Upper lobe of left lung (tissue), 4 donors: ENCODE measurements around the gene TOMM20.

ENCODE experiments used
- CTCF ChIP-seq, 6 experiments: fragments of 450-650 bp in 4 of 6; fragments of 200-600 bp in 2 of 6; sonication (generic) in 2 of 6; IDR thresholded peaks; one replicate each; pipeline ENCODE4 v1.5.1; 2016 to 2019; ENCODE audit warnings: antibody characterized with exemption in 6 of 6
- POLR2A ChIP-seq, 4 donors: fragments of 450-650 bp; IDR thresholded peaks; one replicate each; pipeline ENCODE4 v1.5.1; 2016 to 2017; ENCODE audit warnings: antibody characterized with exemption in 4 of 4, mild to moderate bottlenecking in 2 of 4

- TF ChIP-seq CTCF (IDR thresholded peaks at IDR 0.05) (no peak), POLR2A (IDR thresholded peaks at IDR 0.05) (no peak)
Observed at GRCh38 chr1:235131961-235132360, 3.3 kb upstream of the TOMM20 start.
